HG02981 (cell line): Measurements from ENCODE around the gene RREB1.

Experiments used
- ATAC-seq: cut with Tn5 transposase; IDR thresholded peaks from one replicate; pipeline ENCODE4 v1.9.1; 2021; ENCODE audit warnings: mild to moderate bottlenecking, moderate library complexity; ENCODE audit not compliant: unreplicated experiment

Gene RREB1

GRCh38 chr6:7241709-7242645, 134.2 kb downstream of the RREB1 start:
- no peak for ATAC-seq

- ATAC-seq, result no peak
Observed at GRCh38 chr6:7242835-7243178, 135.0 kb downstream of the RREB1 start.

- ATAC-seq, result peak; percentile 36
Observed at GRCh38 chr6:7243179-7243981, 135.6 kb downstream of the RREB1 start.

- no peak for ATAC-seq
Observed at GRCh38 chr6:7245668-7246393, 138.1 kb downstream of the RREB1 start.

- no peak for ATAC-seq
Observed at GRCh38 chr6:7246401-7247178, 138.8 kb downstream of the RREB1 start.

GRCh38 chr6:7247179-7247456, 139.4 kb downstream of the RREB1 start:
- ATAC-seq, result no peak

- no peak for ATAC-seq
Observed at GRCh38 chr6:7247828-7248227, 140.1 kb downstream of the RREB1 start.

GRCh38 chr6:7249391-7249790, 141.6 kb downstream of the RREB1 start:
- ATAC-seq, result no peak

GRCh38 chr6:7249946-7250643, 142.3 kb downstream of the RREB1 start:
- no peak for ATAC-seq

- no peak for ATAC-seq
Observed at GRCh38 chr6:7250812-7251211, 143.1 kb downstream of the RREB1 start.

- no peak for ATAC-seq
Observed at GRCh38 chr6:7251646-7252260, 144.0 kb downstream of the RREB1 start.

GRCh38 chr6:7252390-7252789, 144.6 kb downstream of the RREB1 start:
- ATAC-seq, result no peak

GRCh38 chr6:7254980-7255835, 147.4 kb downstream of the RREB1 start:
- ATAC-seq, result no peak

GRCh38 chr6:7255918-7256317, 148.2 kb downstream of the RREB1 start:
- ATAC-seq, result no peak

GRCh38 chr6:7256785-7257184, 149.0 kb downstream of the RREB1 start:
- no peak for ATAC-seq

GRCh38 chr6:7257521-7258230, 149.9 kb downstream of the RREB1 start:
- ATAC-seq, result no peak

- no peak for ATAC-seq
Observed at GRCh38 chr6:7258231-7258763, 150.5 kb downstream of the RREB1 start.
